DMS79 (cell line): ENCODE data around the gene ZBTB49.
"Not testable (repeated sequence)": the region's sequence is repeated elsewhere in the genome, so short reads cannot be mapped to it uniquely, and the experiment has no call there.

Experiments
- DNase-seq: peaks from one replicate; lab custom pipeline; 2025; lab: John Stamatoyannopoulos, UW

Gene ZBTB49

GRCh38 chr4:4326166-4326565, 36.1 kb downstream of the ZBTB49 start:
- DNase-seq: no peak

DNA sequence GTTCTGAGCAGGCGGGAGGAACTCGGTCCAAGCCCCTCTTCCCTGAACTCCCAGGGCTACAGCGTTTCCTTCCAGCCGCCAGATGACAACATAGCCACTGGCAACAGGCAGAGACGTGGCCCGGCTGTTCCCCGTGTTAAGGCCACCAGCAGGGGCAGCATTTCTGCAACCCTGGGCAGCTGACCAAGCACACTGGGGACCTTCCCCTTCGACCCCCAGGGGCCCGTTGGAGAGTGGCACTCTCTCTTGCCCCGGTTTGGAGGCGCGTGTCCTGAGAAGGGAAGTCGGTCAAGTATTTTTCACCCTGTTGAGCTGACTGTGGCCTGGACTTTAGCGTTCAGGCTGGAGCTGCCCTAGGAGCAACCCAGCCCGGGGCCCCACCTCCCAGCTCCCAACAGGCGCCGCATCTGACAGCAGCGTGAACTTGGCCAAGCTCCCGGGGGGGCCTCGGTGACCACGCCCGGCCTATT, 37.6 kb downstream of the ZBTB49 start:
- no peak for DNase-seq

DNA sequence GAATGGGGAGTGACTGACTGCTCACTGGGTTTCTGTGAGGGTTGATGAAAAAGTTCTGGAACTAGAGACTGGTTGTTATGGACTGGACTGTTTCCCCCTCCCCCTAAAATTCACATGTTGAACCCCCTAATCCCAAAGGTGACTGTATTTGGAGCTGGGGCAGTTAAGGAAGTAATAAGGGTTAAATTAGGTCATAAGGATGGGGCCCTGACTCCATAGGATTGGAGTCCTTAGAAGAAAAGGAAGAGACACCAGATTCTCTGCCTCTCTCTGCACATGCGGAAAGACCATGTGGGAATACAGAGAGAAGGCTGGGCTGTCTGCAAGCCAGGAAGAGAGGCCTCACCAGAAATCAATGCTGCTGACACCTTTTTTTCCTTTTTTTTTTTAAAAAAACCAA, 38.2 kb downstream of the ZBTB49 start:
- DNase-seq: no peak

DNA sequence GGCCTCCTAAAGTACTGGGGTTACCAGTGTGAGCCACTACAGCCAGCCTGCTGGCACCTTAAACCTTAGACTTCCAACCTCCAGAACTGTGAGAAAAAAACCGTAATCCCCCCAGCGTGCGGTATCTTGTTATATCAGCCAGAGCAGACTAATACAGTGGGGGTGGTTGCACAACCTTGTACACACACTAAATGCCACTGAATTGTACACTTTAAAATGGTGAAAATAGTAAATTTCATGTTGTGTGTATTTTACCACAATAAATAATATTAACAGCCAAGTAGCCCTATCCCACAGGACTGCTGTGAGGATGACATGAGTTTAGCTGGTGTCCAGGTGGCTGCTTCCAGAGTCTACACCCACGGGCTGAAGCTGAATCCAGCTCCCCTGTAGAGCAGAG, 38.8 kb downstream of the ZBTB49 start:
- DNase-seq: no peak

- DNase-seq: no peak
Measured at GRCh38 chr4:4329496-4329895, 39.4 kb downstream of the ZBTB49 start.

- DNase-seq: no peak
Measured at GRCh38 chr4:4330794-4331193, 40.7 kb downstream of the ZBTB49 start.

DNA sequence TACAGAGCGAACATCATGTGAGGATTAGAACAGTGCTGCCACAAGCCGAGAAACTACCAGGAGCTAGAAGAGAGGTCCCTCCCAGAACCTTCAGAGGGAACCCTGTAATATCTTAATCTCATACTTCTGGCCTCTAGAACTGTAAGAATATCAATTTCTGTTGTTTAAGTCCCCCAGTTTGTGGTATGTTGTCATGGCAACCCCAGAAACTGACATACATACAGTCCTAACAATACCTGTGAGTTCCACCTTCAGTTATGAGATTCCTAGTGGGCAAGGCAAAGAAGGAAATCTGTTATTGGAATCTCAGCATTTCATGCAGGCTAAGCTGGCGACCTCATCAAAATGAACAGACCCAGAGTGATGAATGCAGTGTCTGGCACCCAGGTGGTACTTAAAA, 42.5 kb downstream of the ZBTB49 start:
- DNase-seq: no peak

DNA sequence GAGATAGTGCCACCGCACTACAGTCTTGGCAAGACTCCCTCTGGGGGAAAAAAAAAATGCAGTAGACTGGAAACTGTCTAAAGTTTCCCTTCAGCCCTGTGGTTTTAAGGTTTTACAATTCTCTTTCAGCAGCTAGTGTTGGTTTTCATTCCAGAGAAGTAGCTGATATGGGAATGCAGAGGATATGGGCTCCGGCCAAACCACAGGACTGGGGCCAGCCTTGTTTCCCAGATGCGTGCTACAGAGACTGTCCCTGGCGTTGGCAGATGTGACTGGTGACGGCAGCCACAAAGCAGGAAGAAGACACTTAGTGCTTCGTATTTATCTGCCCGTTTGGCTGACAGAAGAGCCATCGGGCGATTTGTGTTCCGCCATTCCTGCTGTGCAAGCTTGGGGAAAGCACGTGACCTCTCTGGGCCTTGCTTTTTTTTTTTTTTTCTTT, 43.2 kb downstream of the ZBTB49 start:
- no peak for DNase-seq

- DNase-seq: no peak
Measured at GRCh38 chr4:4334798-4335520, 44.9 kb downstream of the ZBTB49 start.

- DNase-seq: no peak
Measured at GRCh38 chr4:4338210-4339001, 48.4 kb downstream of the ZBTB49 start.

- no peak for DNase-seq
Measured at GRCh38 chr4:4339504-4340085, 49.5 kb downstream of the ZBTB49 start.

DNA sequence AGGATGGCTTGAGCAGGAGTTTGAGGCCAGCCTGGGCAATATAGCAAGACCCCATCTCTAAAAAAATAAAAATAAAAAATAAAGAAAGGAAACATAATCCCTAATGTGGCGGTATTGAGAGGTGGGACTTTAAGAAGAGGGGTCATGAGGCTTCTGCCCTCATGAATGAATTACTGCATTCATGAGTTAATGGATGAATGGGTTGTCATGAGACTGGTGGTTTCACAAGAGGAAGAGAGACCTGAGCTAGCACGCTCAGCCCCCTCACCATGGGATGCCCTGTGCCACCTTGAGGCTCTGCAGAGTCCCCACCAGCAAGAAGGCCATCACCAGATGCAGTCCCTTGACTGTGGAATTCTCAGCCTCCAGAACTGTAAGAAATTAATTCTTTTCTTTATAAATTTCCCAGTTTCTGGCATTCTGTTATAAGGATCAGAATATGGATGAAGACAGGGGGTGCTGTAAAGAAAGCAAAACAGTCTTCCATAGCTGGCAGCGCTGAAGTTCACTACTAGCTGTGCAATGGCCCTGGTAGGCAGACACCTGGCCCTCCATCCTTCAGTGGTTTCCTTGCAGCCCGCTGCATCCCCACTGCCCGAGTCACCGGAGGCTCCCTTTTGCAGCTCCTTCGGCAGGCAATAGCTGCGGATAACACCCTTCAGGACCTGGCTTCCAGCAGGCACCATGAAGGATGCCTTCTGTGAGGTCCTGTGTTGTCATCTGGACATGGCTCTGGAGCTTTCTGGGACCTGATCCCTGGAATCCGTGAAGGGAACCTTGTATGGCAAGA, 52.0 kb downstream of the ZBTB49 start:
- no peak for DNase-seq

GRCh38 chr4:4343038-4343437, 53.0 kb downstream of the ZBTB49 start:
- no peak for DNase-seq

DNA sequence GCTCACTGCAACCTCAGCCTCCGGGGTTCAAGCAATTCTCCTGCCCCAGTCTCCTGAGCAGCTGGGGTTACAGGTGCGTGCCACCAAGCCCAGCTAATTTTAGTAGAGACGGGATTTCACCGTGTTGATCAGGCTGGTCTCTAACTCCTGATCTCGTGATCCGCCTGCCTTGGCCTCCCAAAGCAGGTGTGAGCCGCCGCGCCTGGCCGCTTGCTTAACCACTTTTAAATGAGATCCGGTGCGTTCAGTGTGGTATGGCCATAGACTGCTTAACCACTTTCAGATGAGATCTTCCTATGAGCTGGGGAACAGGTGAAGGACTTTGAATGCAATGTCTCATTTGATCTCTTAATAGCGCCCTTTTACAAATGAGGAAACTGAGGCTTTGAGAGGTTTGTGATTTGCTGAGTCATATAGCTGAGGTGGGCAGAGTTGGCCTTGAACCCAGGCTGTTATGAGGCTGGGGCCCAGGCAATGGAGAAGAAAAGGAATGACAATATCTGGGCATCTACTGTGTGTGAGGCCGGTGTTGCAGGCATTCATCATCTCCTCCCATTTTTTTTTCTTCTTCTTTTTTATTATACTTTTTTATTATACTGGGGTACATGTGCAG, 55.0 kb downstream of the ZBTB49 start:
- DNase-seq: no peak

- no peak for DNase-seq
Measured at GRCh38 chr4:4347585-4347984, 57.5 kb downstream of the ZBTB49 start.

DNA sequence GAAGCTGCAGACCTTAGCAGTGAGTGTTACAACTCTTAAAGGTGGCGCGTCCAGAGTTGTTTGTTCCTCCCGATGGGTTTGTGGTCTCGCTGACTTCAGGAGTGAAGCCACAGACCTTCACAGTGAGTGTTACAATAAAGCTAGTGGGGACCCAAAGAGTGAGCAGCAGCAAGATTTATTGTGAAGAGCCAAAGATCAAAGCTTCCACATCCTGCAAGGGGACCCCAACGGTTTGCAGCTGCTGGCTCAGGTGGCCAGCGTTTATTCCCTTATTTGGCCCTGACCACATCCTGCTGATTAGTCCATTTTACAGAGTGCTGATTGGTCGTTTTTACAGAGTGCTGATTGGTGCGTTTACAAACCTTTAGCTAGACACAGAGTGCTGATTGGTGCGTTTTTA, 58.5 kb downstream of the ZBTB49 start:
- DNase-seq: not testable (repeated sequence)

DNA sequence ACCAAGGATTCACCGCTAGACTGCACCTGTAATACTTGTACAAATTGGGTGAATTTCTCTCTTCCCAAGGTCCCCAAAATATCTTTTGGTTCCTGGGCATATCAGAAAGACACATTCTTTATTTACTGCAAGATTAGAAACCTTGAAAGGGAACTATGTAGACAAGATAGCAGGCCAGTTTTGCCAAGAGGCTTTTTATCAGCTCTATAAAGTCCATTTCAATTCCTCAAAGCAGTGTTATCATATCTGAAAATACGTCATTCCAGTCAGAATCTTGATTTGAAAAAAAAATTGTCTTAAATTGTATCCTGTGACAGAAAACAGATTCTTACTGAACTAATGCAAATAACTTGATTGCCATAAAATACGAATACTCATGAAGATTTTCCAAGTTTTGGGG, 59.8 kb downstream of the ZBTB49 start:
- DNase-seq: no peak

DNA sequence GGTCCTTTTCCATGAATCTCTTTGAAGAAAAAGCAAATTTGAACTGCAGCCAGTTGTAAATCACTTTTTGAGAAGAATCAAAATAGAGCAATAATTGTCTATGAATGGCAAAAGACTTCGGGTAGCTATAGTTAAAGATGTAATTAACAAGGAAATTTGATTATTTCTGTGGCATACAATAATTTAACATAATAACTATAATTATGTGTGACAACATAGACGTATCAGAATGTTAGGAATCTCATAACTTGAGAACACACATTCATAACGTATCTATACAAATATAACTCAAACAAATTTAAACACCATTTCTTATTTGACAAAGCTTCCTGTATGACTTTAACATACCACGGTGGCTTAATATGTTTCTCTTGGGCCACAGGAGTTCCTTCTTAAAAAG, 60.9 kb downstream of the ZBTB49 start:
- DNase-seq: no peak

DNA sequence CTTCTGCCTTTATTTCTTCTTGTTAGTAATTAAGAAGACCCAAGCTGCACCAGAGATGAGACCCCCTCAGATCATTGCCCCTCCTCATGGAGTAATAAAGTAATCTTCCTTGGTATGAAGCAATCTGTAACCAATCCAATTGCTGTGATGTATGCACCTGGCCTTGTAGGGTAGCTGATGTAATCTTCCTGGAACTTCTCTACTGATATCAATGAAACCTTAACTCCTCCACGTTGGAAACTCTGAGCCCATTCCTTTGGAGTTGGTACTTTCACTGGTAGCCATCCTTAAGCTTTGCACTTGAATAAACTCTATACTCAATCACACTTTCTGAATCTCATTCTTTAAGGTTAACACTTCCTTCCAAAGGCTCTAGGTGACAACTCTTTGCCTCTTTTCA, 65.3 kb downstream of the ZBTB49 start:
- no peak for DNase-seq

- no peak for DNase-seq
Measured at GRCh38 chr4:4356106-4357041, 66.3 kb downstream of the ZBTB49 start.
